Cardiac fibroblast (primary cell): Measurements from ENCODE around the gene TWSG1.
A peak's percentile ranks its signal among the peaks of the same experiment; 100 is the strongest.

ENCODE experiments used
- DNase-seq, 2 donors: peaks; one replicate each; pipeline versions ENCODE4 v3.0.0 to v3.0.0-alpha.2; 2010; ENCODE audit warnings: low read depth in 2 of 2
- H3K4me3 ChIP-seq, 2 donors: replicated peaks in 1 of 2; 1 replicate in 1 of 2; 2 replicates in 1 of 2; pipeline ENCODE4 v1.5.1; 2011; ENCODE audit warnings: low read depth in 2 of 2, low read length in 2 of 2, mild to moderate bottlenecking in 2 of 2, moderate library complexity in 1 of 2
- CTCF ChIP-seq: IDR thresholded peaks from one replicate; pipeline ENCODE4 v1.5.1; 2011; ENCODE audit warnings: low read depth, mild to moderate bottlenecking, low read length, inconsistent platforms

The TWSG1 gene

GRCh38 chr18:9379118-9379517 lies 44.5 kb downstream of the TWSG1 start:
- no peak overlapping the region for H3K4me3 ChIP-seq
- TF ChIP-seq CTCF, result no peak
- no peak for DNase-seq

DNA sequence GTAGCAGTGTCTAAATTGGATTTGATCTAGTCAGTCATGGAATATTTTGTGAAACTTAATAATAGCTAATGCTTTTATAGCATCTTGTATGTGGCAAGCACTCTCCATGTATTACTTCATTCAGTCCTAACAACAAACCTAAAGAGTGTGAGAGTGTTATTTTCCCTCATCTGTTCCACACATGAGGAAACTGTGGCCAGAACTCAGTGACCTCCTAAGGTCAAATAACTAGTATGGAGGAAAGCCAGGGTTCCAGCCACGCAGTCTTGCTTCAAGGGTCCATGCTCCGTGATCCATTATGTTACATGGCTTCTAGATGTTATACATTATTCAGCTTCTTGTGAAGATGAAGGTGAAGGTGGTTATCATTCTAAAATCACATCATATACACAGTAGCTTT lies 45.5 kb downstream of the TWSG1 start:
- no peak for DNase-seq
- no peak for TF ChIP-seq CTCF
- H3K4me3 ChIP-seq, result no peak overlapping the region

DNA sequence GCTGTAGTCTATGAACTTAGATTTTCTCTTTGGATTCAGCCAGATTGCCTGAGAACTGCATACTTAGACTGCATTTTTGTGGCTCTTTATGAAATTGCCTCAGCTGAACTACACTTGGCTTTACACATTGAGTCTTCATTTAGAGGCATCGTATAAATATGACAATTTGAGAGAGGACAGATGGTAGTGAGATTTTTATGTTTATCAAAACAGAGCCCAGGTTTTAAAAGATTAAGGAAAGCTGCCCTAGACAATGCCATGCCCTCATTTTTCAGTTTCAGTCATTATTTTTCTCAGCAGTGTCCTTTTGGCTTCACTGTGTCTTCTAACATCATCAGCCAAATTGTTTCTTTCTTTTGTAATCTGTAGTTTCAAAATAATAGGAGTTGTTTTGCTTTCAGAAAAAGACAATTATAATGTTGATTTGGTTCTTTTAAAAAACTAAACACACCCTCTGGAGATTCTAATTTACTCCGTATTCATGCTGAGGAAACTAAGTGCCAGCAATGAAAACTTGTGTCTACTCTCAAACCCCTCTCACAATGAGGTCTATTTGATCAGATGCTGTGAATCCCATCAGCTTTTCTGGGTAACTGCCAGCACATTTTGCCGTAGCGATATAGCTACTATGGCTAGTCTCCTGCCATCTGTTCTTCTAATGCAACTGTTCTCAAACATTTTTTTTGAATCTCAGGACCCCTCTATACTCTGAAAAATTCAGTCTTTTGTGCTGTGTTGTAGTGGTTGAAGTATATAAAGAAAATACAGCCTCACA lies 46.2 kb downstream of the TWSG1 start:
- peak; percentile 30 to 40 for DNase-seq
- no peak overlapping the region for H3K4me3 ChIP-seq
- TF ChIP-seq CTCF, result no peak

DNA sequence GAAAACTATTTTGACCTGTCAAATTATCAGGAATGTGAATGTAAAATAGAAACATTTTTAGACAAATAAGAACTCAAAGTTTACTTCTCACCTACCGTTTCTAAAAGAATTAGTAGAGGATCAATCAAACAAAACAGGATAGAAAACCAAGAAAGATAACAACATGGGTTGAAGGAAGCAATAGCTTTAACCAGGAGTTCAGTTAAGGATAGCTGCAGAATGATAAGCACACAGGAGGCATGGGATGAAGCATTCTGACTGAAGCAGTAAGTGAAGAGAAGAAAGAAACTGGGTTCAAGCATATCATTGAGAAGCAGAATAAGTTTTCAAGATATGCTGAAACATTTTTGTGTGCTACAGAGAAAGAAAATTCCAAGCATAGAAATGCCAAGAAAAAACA lies 52.3 kb downstream of the TWSG1 start:
- no peak overlapping the region for H3K4me3 ChIP-seq
- DNase-seq, result no peak
- TF ChIP-seq CTCF, result no peak

- no peak overlapping the region for H3K4me3 ChIP-seq
- no peak for TF ChIP-seq CTCF
- no peak for DNase-seq
These were observed 53.3 kb downstream of the TWSG1 start for GRCh38 chr18:9387891-9388290.

DNA sequence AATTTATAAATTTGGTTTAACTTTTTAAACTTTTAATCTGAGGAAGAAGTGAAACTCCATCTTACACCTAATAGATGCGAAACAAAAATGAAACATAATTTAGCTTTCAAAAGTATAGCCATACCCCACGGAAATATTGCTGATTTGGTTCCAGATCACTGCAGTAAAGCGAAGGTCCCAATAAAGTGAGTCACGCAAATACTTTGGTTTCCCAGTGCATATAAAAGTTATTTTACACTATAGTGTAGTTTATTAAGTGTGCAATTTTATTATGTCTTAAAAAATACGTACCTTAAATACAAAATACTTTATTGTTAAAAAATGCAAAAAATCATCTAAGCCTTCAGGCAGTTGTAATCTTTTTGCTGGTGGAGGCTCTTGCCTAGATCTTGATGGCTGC lies 55.1 kb downstream of the TWSG1 start:
- no peak overlapping the region for H3K4me3 ChIP-seq
- DNase-seq, result no peak
- TF ChIP-seq CTCF, result no peak

- peak in 1 of 2 donors; percentile 33 for DNase-seq
- H3K4me3 ChIP-seq, result no peak overlapping the region
- peak; percentile 19 for TF ChIP-seq CTCF
These were observed 58.2 kb downstream of the TWSG1 start for GRCh38 chr18:9392726-9393125.
